HG02798 (cell line): ENCODE data around the gene PRR20C.
"Not testable (repeated sequence)": the region's sequence is repeated elsewhere in the genome, so short reads cannot be mapped to it uniquely, and the experiment has no call there.

Source experiments
- ATAC-seq: cut with Tn5 transposase; IDR thresholded peaks from one replicate; pipeline ENCODE4 v1.9.1; 2021; ENCODE audit warnings: mild to moderate bottlenecking; ENCODE audit not compliant: unreplicated experiment, poor library complexity

PRR20C gene

GRCh38 chr13:57153761-57154160, at the start of gene PRR20C:
Gene PRR20C (plus strand): TSS chr13:57154061. CDS start chr13:57154448, 387 bp downstream.
- not testable (repeated sequence) for ATAC-seq

- no peak for ATAC-seq
These were observed 38.9 kb upstream of the PRR20C start for GRCh38 chr13:57114945-57115344.

GRCh38 chr13:57123681-57124080, 30.2 kb upstream of the PRR20C start:
- no peak for ATAC-seq

- no peak for ATAC-seq
These were observed 25.0 kb upstream of the PRR20C start for GRCh38 chr13:57128909-57129308.

GRCh38 chr13:57136093-57136492, 17.8 kb upstream of the PRR20C start:
- ATAC-seq = no peak

- ATAC-seq = no peak
These were observed 16.3 kb upstream of the PRR20C start for GRCh38 chr13:57137585-57137984.

- no peak for ATAC-seq
These were observed 14.9 kb upstream of the PRR20C start for GRCh38 chr13:57138988-57139387.

- ATAC-seq = not testable (repeated sequence)
These were observed 14.1 kb upstream of the PRR20C start for GRCh38 chr13:57139781-57140180.

- ATAC-seq = not testable (repeated sequence)
These were observed 13.5 kb upstream of the PRR20C start, which contains the start of gene PRR20A for GRCh38 chr13:57140235-57140968. Gene PRR20A (plus strand): TSS chr13:57140918. CDS start chr13:57141305, 387 bp downstream.

GRCh38 chr13:57147188-57147587, 6.7 kb upstream of the PRR20C start, which contains the start of gene PRR20B:
Gene PRR20B (plus strand): TSS chr13:57147488. CDS start chr13:57147875, 387 bp downstream.
- ATAC-seq = not testable (repeated sequence)

- not testable (repeated sequence) for ATAC-seq
These were observed 5.8 kb upstream of the PRR20C start for GRCh38 chr13:57148106-57148505.

- ATAC-seq = not testable (repeated sequence)
These were observed 6.5 kb downstream of the PRR20C start, which contains the start of gene PRR20D for GRCh38 chr13:57160332-57160731. Gene PRR20D (plus strand): TSS chr13:57160632. CDS start chr13:57161019, 387 bp downstream.

GRCh38 chr13:57166897-57167296, 13.0 kb downstream of the PRR20C start, which contains the start of gene PRR20E:
Gene PRR20E (plus strand): TSS chr13:57167197. CDS start chr13:57167584, 387 bp downstream.
- ATAC-seq = not testable (repeated sequence)

GRCh38 chr13:57191667-57192066, 37.8 kb downstream of the PRR20C start:
- ATAC-seq = no peak
